K562 (cell line): Measurements from ENCODE around the gene ZC3H13. TPM values are rescaled to one million over a fixed set of nuclear protein-coding genes. Genes with fewer than 3 reads are reported as not detected.

Experiments used
- ATAC-seq: fragments of 200-7000 bp; cut with Tn5 transposase; 3 replicates; pipeline ENCODE4 v1.9.1; 2020; ENCODE audit warnings: moderate library complexity
- BruUV-seq: library from RNA; stranded (reverse); fragments of 400-500 nt; replicated peaks from 2 replicates; lab custom pipeline; 2021; lab: Mats Ljungman, UMichigan
- CTCF ChIA-PET: fragments of 300-600 bp; formaldehyde crosslinking; extraction: SDS; loops from one replicate; lab custom pipeline; 2021; ENCODE audit warnings: low intra/inter-chr PET ratio; lab: Yijun Ruan, JAX
- POLR2A ChIA-PET: fragments of 300-600, 350-650 bp; sonication (Branson Sonifier 250); formaldehyde crosslinking; extraction: SDS; loops from one replicate; lab custom pipeline; 2021; ENCODE audit warnings: antibody characterized with exemption, inconsistent platforms; lab: Yijun Ruan, JAX
- DNase-seq, 4 experiments: peaks; one replicate each; pipeline versions ENCODE4 v3.0.0 to v3.0.0-alpha.2; 2011 to 2018; ENCODE audit warnings: low spot score in 3 of 4, mixed read lengths in 3 of 4; ENCODE audit errors: extremely low read depth in 1 of 4
- FAIRE-seq: peaks from 2 replicates; lab custom pipeline; 2011; peaks lifted over from hg19 to GRCh38; lab: Jason Lieb, UNC
- H2AFZ ChIP-seq: 2 replicates; pipeline ENCODE4 v1.6.0; 2011; ENCODE audit warnings: low read depth, low read length, control low read depth, inconsistent platforms
- H3K27ac ChIP-seq: fragments of 200-600 bp; 3 replicates; pipeline ENCODE4 v1.8.0; 2011; ENCODE audit warnings: low read depth, mild to moderate bottlenecking, control low read depth, inconsistent platforms, low read length, moderate library complexity, mixed read lengths; ENCODE audit errors: extremely low read depth
- H3K27me3 ChIP-seq, 2 experiments: fragments of 300-600 bp in 1 of 2; 2 replicates in 1 of 2; 3 replicates in 1 of 2; pipeline versions ENCODE4 v1.6.0 to v1.8.0; 2011; ENCODE audit warnings: inconsistent platforms in 2 of 2, low read length in 2 of 2, mild to moderate bottlenecking in 1 of 2, mixed read lengths in 1 of 2, moderate library complexity in 1 of 2; ENCODE audit not compliant: control insufficient read depth in 2 of 2, insufficient read depth in 2 of 2
- H3K36me3 ChIP-seq: fragments of 300-600 bp; 3 replicates; pipeline ENCODE4 v1.8.0; 2011; ENCODE audit warnings: mild to moderate bottlenecking, low read length, inconsistent platforms; ENCODE audit not compliant: control insufficient read depth, insufficient read depth
- H3K4me1 ChIP-seq, 2 experiments: fragments of 200-600 bp in 1 of 2; replicated peaks in 1 of 2; 2 replicates in 1 of 2; 3 replicates in 1 of 2; pipeline versions ENCODE4 v1.5.1 to v1.8.0; 2011; ENCODE audit warnings: inconsistent platforms in 2 of 2, low read length in 2 of 2, mild to moderate bottlenecking in 1 of 2, mixed read lengths in 1 of 2, moderate library complexity in 1 of 2; ENCODE audit not compliant: control insufficient read depth in 2 of 2, insufficient read depth in 2 of 2
- H3K4me2 ChIP-seq: 2 replicates; pipeline ENCODE4 v1.6.1; 2011; ENCODE audit warnings: low read length, control low read depth, inconsistent platforms, mixed read lengths; ENCODE audit not compliant: insufficient read depth
- H3K4me3 ChIP-seq: fragments of 200-600 bp; sonication (generic), shearing (Covaris generic); 2 replicates; pipeline ENCODE4 v1.5.1; 2016; ENCODE audit warnings: control low read depth, inconsistent platforms
- H3K79me2 ChIP-seq: fragments of 200-600 bp; 3 replicates; pipeline ENCODE4 v1.8.0; 2011; ENCODE audit warnings: low read length, inconsistent platforms; ENCODE audit not compliant: control insufficient read depth, insufficient read depth
- H3K9ac ChIP-seq, 2 experiments: 2 replicates each; pipeline versions ENCODE4 v1.6.0 to v1.6.1; 2011; ENCODE audit warnings: low read depth in 2 of 2, low read length in 2 of 2, control low read depth in 1 of 2, inconsistent platforms in 1 of 2, mild to moderate bottlenecking in 1 of 2, mixed read lengths in 1 of 2; ENCODE audit not compliant: insufficient read depth in 1 of 2
- H3K9me1 ChIP-seq: one replicate; pipeline ENCODE4 v1.6.0; 2011; ENCODE audit warnings: inconsistent platforms, mild to moderate bottlenecking, low read length, moderate library complexity; ENCODE audit not compliant: control insufficient read depth, insufficient read depth
- H3K9me3 ChIP-seq: replicated peaks from 2 replicates; pipeline ENCODE4 v1.5.1; 2011; ENCODE audit warnings: low read depth, low read length, inconsistent platforms; ENCODE audit not compliant: control insufficient read depth, insufficient read depth
- H4K20me1 ChIP-seq: replicated peaks from 2 replicates; pipeline ENCODE4 v1.6.1; 2011; ENCODE audit warnings: low read length, inconsistent platforms, mixed read lengths; ENCODE audit not compliant: control insufficient read depth, insufficient read depth
- ATF1 ChIP-seq, 2 experiments: fragments of 450-650 bp in 1 of 2; IDR thresholded peaks; 2 replicates each; pipeline ENCODE4 v1.6.1; 2016; ENCODE audit warnings: missing compliant biosample characterization in 1 of 2, missing genetic modification characterization in 1 of 2
- BDP1 ChIP-seq: IDR thresholded peaks from 3 replicates; pipeline ENCODE4 v1.6.1; 2011; ENCODE audit not compliant: insufficient read length, insufficient read depth
- BRF1 ChIP-seq: IDR thresholded peaks from 3 replicates; pipeline ENCODE4 v1.6.1; 2011; ENCODE audit warnings: borderline replicate concordance, mild to moderate bottlenecking; ENCODE audit not compliant: insufficient read length; ENCODE audit errors: extremely low read depth
- CREB1 ChIP-seq, 2 experiments: sonication (generic) in 1 of 2; formaldehyde crosslinking in 1 of 2; IDR thresholded peaks; 2 replicates each; pipeline versions ENCODE4 v1.6.1 to v1.8.0; 2012 to 2022; ENCODE audit warnings: inconsistent platforms in 1 of 2, mild to moderate bottlenecking in 1 of 2, missing genetic modification reagents in 1 of 2, moderate library complexity in 1 of 2
- FOS ChIP-seq: IDR thresholded peaks from 3 replicates; pipeline ENCODE4 v1.6.1; 2011; ENCODE audit not compliant: insufficient read length; ENCODE audit errors: extremely low read depth
- HOXB6 ChIP-seq: fragments of 250-450 bp; sonication (Bioruptor Pico); IDR thresholded peaks from 2 replicates; pipeline ENCODE4 v1.5.1; 2022; ENCODE audit warnings: mild to moderate bottlenecking, borderline replicate concordance
- KLF1 ChIP-seq: fragments of 450-650 bp; IDR thresholded peaks from 2 replicates; pipeline ENCODE4 v1.6.1; 2016; ENCODE audit warnings: missing genetic modification characterization, missing compliant biosample characterization
- POU5F1 ChIP-seq: fragments of 150-350 bp; IDR thresholded peaks from 2 replicates; pipeline ENCODE4 v1.6.1; 2014; ENCODE audit warnings: borderline replicate concordance, low read length, low read depth, mild to moderate bottlenecking; ENCODE audit not compliant: partially characterized antibody
- THRAP3 ChIP-seq: fragments of 450-650 bp; IDR thresholded peaks from 2 replicates; pipeline ENCODE4 v1.6.1; 2016; ENCODE audit warnings: mild to moderate bottlenecking, inconsistent platforms, borderline replicate concordance
- ZC3H4 ChIP-seq: sonication (generic); formaldehyde crosslinking; IDR thresholded peaks from 2 replicates; pipeline ENCODE4 v1.9.0; 2021; ENCODE audit warnings: missing genetic modification reagents, borderline replicate concordance
- ZFP1 ChIP-seq: fragments of 450-650 bp; formaldehyde crosslinking; IDR thresholded peaks from 2 replicates; pipeline ENCODE4 v1.4.0; 2020; ENCODE audit warnings: mild to moderate bottlenecking, mixed read lengths
- ZFP30 ChIP-seq: fragments of 250-450 bp; sonication (Bioruptor Pico); IDR thresholded peaks from 2 replicates; pipeline ENCODE4 v1.8.0; 2022; ENCODE audit warnings: moderate library complexity, mild to moderate bottlenecking, inconsistent platforms, borderline replicate concordance
- ZNF584 ChIP-seq: fragments of 200-800 bp; sonication (Bioruptor generic); IDR thresholded peaks from 2 replicates; pipeline ENCODE4 v1.6.1; 2016; ENCODE audit warnings: low read depth, mild to moderate bottlenecking, missing genetic modification characterization, missing compliant biosample characterization
- WGBS: fragments of 100-300 bp; shearing (Covaris generic); methylation state at CpG from one replicate; pipeline ENCODE4 v1.1.6; 2016; ENCODE audit warnings: low coverage, mixed read lengths; ENCODE audit not compliant: insufficient coverage; ENCODE audit errors: missing lambda C conversion rate; 5-methylcytosine and 5-hydroxymethylcytosine counted together
- in situ Hi-C: fragments of 300-500 bp; cut with MboI; formaldehyde crosslinking; loops from 4 replicates; pipeline ENCODE4 v1.15.0; 2018; ENCODE audit warnings: inconsistent platforms, mixed read lengths
- intact Hi-C: fragments of 100-400 bp; cut with micrococcal nuclease; formaldehyde crosslinking; loops from 2 replicates; pipeline ENCODE4 v1.14.2; 2022
- polyA plus RNA-seq, 8 experiments: library from polyadenylated mRNA; depleted of rRNA in 4 of 8; stranded (reverse) in 5 of 8; unstranded in 3 of 8; fragments of >200 nt; fragmentation: Nextera tagmentation in 2 of 8; fragmentation: Illumina TruSeq in 1 of 8; extraction: Ambion mirVana in 2 of 8; extraction: Trizol in 1 of 8; gene quantifications; 2 replicates each; pipeline versions ENCODE4 v1.2.1 to v1.2.3, GENCODE V29; 2011 to 2014; ENCODE audit warnings: inconsistent platforms in 1 of 8, missing spikeins in 1 of 8
- total RNA-seq, 7 experiments: library from RNA; depleted of rRNA in 6 of 7; stranded (reverse); fragments of >200 nt in 6 of 7; fragmentation: Illumina TruSeq in 2 of 7; extraction: Trizol in 2 of 7; gene quantifications; 2 replicates each; pipeline versions ENCODE4 v1.2.1 to v1.2.3, GENCODE V29; 2011 to 2021; ENCODE audit warnings: low replicate concordance in 1 of 7
- TF ChIP-seq, protein P1 (sequence below), 3 experiments: fragments of 200-800 bp in 1 of 3; fragments of 250-450 bp in 1 of 3; fragments of 450-650 bp in 1 of 3; sonication (Bioruptor Pico) in 1 of 3; sonication (Bioruptor generic) in 1 of 3; formaldehyde crosslinking in 1 of 3; IDR thresholded peaks; 2 replicates each; pipeline versions ENCODE4 v1.6.1 to v1.8.0; 2016 to 2022; ENCODE audit warnings: mild to moderate bottlenecking in 2 of 3, missing genetic modification characterization in 2 of 3, missing compliant biosample characterization in 1 of 3, moderate library complexity in 1 of 3

The ZC3H13 gene
- total and polyA plus RNA-seq, 9 of the 15 experiments (the other 6 are each of a cell fraction or from before 2014, with no cell fraction given), result 4.9 to 27.6 (median 12.1) TPM

GRCh38 chr13:45936621-45937020, 115.9 kb downstream of the ZC3H13 start (continued):
- no peak for TF ChIP-seq ZFP30 (CRISPR knock-in tag)

GRCh38 chr13:45934283-45934682, 118.3 kb downstream of the ZC3H13 start:
- no peak for TF ChIP-seq FOS
- no peak for TF ChIP-seq ZC3H4 (CRISPR knock-in tag)
- TF ChIP-seq, protein P1, sequence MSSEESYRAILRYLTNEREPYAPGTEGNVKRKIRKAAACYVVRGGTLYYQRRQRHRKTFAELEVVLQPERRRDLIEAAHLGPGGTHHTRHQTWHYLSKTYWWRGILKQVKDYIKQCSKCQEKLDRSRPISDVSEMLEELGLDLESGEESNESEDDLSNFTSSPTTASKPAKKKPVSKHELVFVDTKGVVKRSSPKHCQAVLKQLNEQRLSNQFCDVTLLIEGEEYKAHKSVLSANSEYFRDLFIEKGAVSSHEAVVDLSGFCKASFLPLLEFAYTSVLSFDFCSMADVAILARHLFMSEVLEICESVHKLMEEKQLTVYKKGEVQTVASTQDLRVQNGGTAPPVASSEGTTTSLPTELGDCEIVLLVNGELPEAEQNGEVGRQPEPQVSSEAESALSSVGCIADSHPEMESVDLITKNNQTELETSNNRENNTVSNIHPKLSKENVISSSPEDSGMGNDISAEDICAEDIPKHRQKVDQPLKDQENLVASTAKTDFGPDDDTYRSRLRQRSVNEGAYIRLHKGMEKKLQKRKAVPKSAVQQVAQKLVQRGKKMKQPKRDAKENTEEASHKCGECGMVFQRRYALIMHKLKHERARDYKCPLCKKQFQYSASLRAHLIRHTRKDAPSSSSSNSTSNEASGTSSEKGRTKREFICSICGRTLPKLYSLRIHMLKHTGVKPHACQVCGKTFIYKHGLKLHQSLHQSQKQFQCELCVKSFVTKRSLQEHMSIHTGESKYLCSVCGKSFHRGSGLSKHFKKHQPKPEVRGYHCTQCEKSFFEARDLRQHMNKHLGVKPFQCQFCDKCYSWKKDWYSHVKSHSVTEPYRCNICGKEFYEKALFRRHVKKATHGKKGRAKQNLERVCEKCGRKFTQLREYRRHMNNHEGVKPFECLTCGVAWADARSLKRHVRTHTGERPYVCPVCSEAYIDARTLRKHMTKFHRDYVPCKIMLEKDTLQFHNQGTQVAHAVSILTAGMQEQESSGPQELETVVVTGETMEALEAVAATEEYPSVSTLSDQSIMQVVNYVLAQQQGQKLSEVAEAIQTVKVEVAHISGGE (CRISPR knock-in tag; IDR thresholded peaks at IDR 0.05), result no peak
- no peak for TF ChIP-seq BDP1
- no peak for TF ChIP-seq ATF1 (CRISPR knock-in tag; IDR thresholded peaks at IDR 0.05)
- no peak for TF ChIP-seq ATF1 (tag; IDR thresholded peaks at IDR 0.05)
- TF ChIP-seq CREB1 (IDR thresholded peaks at IDR 0.05), result no peak
- TF ChIP-seq CREB1 (CRISPR knock-in tag; IDR thresholded peaks at IDR 0.05), result no peak
- TF ChIP-seq THRAP3, result no peak
- TF ChIP-seq ZFP1 (CRISPR knock-in tag), result no peak
- TF ChIP-seq ZNF584 (CRISPR knock-in tag), result no peak
- no peak for TF ChIP-seq HOXB6 (CRISPR knock-in tag)
- TF ChIP-seq KLF1 (tag), result no peak
- no peak for TF ChIP-seq POU5F1
- no peak for TF ChIP-seq BRF1
- CTCF ChIA-PET, result no interaction called here
- no peak overlapping the region for H3K4me2 ChIP-seq
- peaks cover 18 to 44% of the 10 kb centered on the region in 2 experiments; a peak in 4 of 5 replicates for H3K27me3 ChIP-seq
- no peak overlapping the region for H3K4me3 ChIP-seq
- H3K9ac ChIP-seq, result no peak overlapping the region
- FAIRE-seq (no peak), ATAC-seq (no peak), DNase-seq (no peak)
- POLR2A ChIA-PET, result no interaction called here
- no peaks in the 10 kb centered on the region for H3K4me1 ChIP-seq
- H2AFZ ChIP-seq, result no peak overlapping the region
- H3K9me3 ChIP-seq, result no peaks in the 10 kb centered on the region
- no peaks in the 10 kb centered on the region for H3K9me1 ChIP-seq
- WGBS, result 2% methylated on average over 3 of the region's 5 CpGs
- in situ Hi-C loops (loop anchor here (25.0 kb wide), 1 partner anchor 378 kb away; no protein-coding TSS in a partner anchor), intact Hi-C loops (no loop called here)
- no peaks in the 10 kb centered on the region for H3K36me3 ChIP-seq
- H3K79me2 ChIP-seq, result no peaks in the 10 kb centered on the region
- BruUV-seq, result no TSS peak
- no peak overlapping the region for H3K27ac ChIP-seq
- no peaks in the 10 kb centered on the region for H4K20me1 ChIP-seq
